ENCODE data around the gene MAP3K14. TPM values are rescaled to one million over a fixed set of nuclear protein-coding genes. Genes with fewer than 3 reads are reported as not detected.

Gene MAP3K14
- total RNA-seq, 3 donors from 2014 or later: 16.6 to 27.9 (median 18.0) TPM

GRCh38 chr17:45225964-45226530, 90.8 kb downstream of the MAP3K14 start:
- intact Hi-C loops (cut with DNase I, micrococcal nuclease): no loop called here
- Histone ChIP-seq H3K4me1 (ENCODE audit: low read depth) (peaks cover 12% of the 10 kb centered on the region), H3K36me3 (ENCODE audit: low read depth) (no peaks in the 10 kb centered on the region), H3K4me3 (no peak overlapping the region), H3K9me3 (no peaks in the 10 kb centered on the region)
- ATAC-seq: peak; percentile 75
- peak; percentile 82 to 97 (median 83) for DNase-seq
- TF ChIP-seq CTCF (IDR thresholded peaks at IDR 0.05): no peak

- ATAC-seq (no peak), DNase-seq (peak in 2 of 3 donors; percentile 8 to 68)
- intact Hi-C loops (cut with DNase I, micrococcal nuclease): no loop called here
- no peak for TF ChIP-seq CTCF (IDR thresholded peaks at IDR 0.05)
- no peaks in the 10 kb centered on the region for H3K9me3 ChIP-seq
- H3K4me1 ChIP-seq (ENCODE audit: low read depth): peaks cover 12% of the 10 kb centered on the region
- H3K36me3 ChIP-seq (ENCODE audit: low read depth): no peaks in the 10 kb centered on the region
- H3K4me3 ChIP-seq: no peak overlapping the region
Observed at GRCh38 chr17:45225051-45225700, 91.6 kb downstream of the MAP3K14 start.

- Histone ChIP-seq H3K36me3 (ENCODE audit: low read depth) (no peaks in the 10 kb centered on the region), H3K4me3 (no peak overlapping the region), H3K4me1 (ENCODE audit: low read depth) (peaks cover 12% of the 10 kb centered on the region), H3K9me3 (no peaks in the 10 kb centered on the region)
- intact Hi-C loops (cut with DNase I, micrococcal nuclease): loop anchor here in 1 of 2 donors (5.0 kb wide), 1 partner anchor 163 kb away; no protein-coding TSS in a partner anchor
- DNase-seq (peak in 1 of 3 donors; percentile 70), ATAC-seq (no peak)
- no peak for TF ChIP-seq CTCF (IDR thresholded peaks at IDR 0.05)
Observed at GRCh38 chr17:45224671-45225050, 92.2 kb downstream of the MAP3K14 start.

GRCh38 chr17:45223539-45224528, 93.0 kb downstream of the MAP3K14 start:
- H3K4me1 ChIP-seq (ENCODE audit: low read depth): peaks cover 8% of the 10 kb centered on the region
- intact Hi-C loops (cut with DNase I, micrococcal nuclease): loop anchor here in 1 of 2 donors (5.0 kb wide), 1 partner anchor 163 kb away; no protein-coding TSS in a partner anchor
- H3K4me3 ChIP-seq: no peak overlapping the region
- ATAC-seq (no peak), DNase-seq (peak in 1 of 3 donors; percentile 60)
- H3K9me3 ChIP-seq: no peaks in the 10 kb centered on the region
- no peak for TF ChIP-seq CTCF (IDR thresholded peaks at IDR 0.05)
- no peaks in the 10 kb centered on the region for H3K36me3 ChIP-seq (ENCODE audit: low read depth)

- Histone ChIP-seq H3K36me3 (ENCODE audit: low read depth) (no peaks in the 10 kb centered on the region), H3K4me1 (ENCODE audit: low read depth) (peaks cover 3% of the 10 kb centered on the region), H3K9me3 (no peaks in the 10 kb centered on the region), H3K4me3 (no peak overlapping the region)
- DNase-seq (no peak), ATAC-seq (no peak)
- TF ChIP-seq CTCF (IDR thresholded peaks at IDR 0.05): no peak
- intact Hi-C loops (cut with DNase I, micrococcal nuclease): loop anchor here in 1 of 2 donors (5.0 kb wide), 1 partner anchor 164 kb away; no protein-coding TSS in a partner anchor
Observed at GRCh38 chr17:45222996-45223538, 93.8 kb downstream of the MAP3K14 start.
